K562 (cell line): Measurements from ENCODE around the gene TBC1D16. TPM values are rescaled to one million over a fixed set of nuclear protein-coding genes. Genes with fewer than 3 reads are reported as not detected.

ENCODE experiments used
- SRSF3 ChIP-seq: fragments of 200-400 bp; formaldehyde crosslinking; IDR thresholded peaks from 2 replicates; pipeline ENCODE4 v1.6.1; 2016; ENCODE audit warnings: mild to moderate bottlenecking, low read length, moderate library complexity; ENCODE audit not compliant: insufficient read depth
- ZBTB17 ChIP-seq: fragments of 450-650 bp; formaldehyde crosslinking; IDR thresholded peaks from 2 replicates; pipeline ENCODE4 v1.4.0; 2020; ENCODE audit warnings: mild to moderate bottlenecking
- polyA plus RNA-seq, 8 experiments: library from polyadenylated mRNA; depleted of rRNA in 4 of 8; stranded (reverse) in 5 of 8; unstranded in 3 of 8; fragments of >200 nt; fragmentation: Nextera tagmentation in 2 of 8; fragmentation: Illumina TruSeq in 1 of 8; extraction: Ambion mirVana in 2 of 8; extraction: Trizol in 1 of 8; gene quantifications; 2 replicates each; pipeline versions ENCODE4 v1.2.1 to v1.2.3, GENCODE V29; 2011 to 2014; ENCODE audit warnings: inconsistent platforms in 1 of 8, missing spikeins in 1 of 8
- total RNA-seq, 7 experiments: library from RNA; depleted of rRNA in 6 of 7; stranded (reverse); fragments of >200 nt in 6 of 7; fragmentation: Illumina TruSeq in 2 of 7; extraction: Trizol in 2 of 7; gene quantifications; 2 replicates each; pipeline versions ENCODE4 v1.2.1 to v1.2.3, GENCODE V29; 2011 to 2021; ENCODE audit warnings: low replicate concordance in 1 of 7
- TF ChIP-seq, protein P1 (sequence below), 2 experiments: fragments of 450-650 bp; formaldehyde crosslinking in 1 of 2; IDR thresholded peaks; 2 replicates each; pipeline versions ENCODE4 v1.4.0 to v1.6.1; 2014 to 2020; ENCODE audit warnings: mild to moderate bottlenecking in 2 of 2, borderline replicate concordance in 1 of 2, low read depth in 1 of 2

The TBC1D16 gene
- total and polyA plus RNA-seq, 9 of the 15 experiments (the other 6 are each of a cell fraction or from before 2014, with no cell fraction given), result 0.01 to 0.20 (median 0.03) TPM; not detected in 1

GRCh38 chr17:80082403-80083135 lies 46.9 kb upstream of the TBC1D16 start (continued):
- TF ChIP-seq, protein P1, sequence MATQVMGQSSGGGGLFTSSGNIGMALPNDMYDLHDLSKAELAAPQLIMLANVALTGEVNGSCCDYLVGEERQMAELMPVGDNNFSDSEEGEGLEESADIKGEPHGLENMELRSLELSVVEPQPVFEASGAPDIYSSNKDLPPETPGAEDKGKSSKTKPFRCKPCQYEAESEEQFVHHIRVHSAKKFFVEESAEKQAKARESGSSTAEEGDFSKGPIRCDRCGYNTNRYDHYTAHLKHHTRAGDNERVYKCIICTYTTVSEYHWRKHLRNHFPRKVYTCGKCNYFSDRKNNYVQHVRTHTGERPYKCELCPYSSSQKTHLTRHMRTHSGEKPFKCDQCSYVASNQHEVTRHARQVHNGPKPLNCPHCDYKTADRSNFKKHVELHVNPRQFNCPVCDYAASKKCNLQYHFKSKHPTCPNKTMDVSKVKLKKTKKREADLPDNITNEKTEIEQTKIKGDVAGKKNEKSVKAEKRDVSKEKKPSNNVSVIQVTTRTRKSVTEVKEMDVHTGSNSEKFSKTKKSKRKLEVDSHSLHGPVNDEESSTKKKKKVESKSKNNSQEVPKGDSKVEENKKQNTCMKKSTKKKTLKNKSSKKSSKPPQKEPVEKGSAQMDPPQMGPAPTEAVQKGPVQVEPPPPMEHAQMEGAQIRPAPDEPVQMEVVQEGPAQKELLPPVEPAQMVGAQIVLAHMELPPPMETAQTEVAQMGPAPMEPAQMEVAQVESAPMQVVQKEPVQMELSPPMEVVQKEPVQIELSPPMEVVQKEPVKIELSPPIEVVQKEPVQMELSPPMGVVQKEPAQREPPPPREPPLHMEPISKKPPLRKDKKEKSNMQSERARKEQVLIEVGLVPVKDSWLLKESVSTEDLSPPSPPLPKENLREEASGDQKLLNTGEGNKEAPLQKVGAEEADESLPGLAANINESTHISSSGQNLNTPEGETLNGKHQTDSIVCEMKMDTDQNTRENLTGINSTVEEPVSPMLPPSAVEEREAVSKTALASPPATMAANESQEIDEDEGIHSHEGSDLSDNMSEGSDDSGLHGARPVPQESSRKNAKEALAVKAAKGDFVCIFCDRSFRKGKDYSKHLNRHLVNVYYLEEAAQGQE (IDR thresholded peaks at IDR 0.05; ENCODE audit: borderline replicate concordance), result peak; percentile 54; the same call in 1 of the 2 replicates
- TF ChIP-seq, protein P1 (CRISPR knock-in tag; IDR thresholded peaks at IDR 0.05; ENCODE audit: low read depth), result no peak
- TF ChIP-seq SRSF3, result no peak
- no peak for TF ChIP-seq ZBTB17 (CRISPR knock-in tag)
